H7 (cell line): ENCODE results near the gene GPR84. TPM values are rescaled to one million over a fixed set of nuclear protein-coding genes. Genes with fewer than 3 reads are reported as not detected.

Source experiments
- DNase-seq: peaks from one replicate; pipeline ENCODE4 v3.0.0; 2012
- H3K27me3 ChIP-seq: 2 replicates; pipeline ENCODE4 v1.6.0; 2011; ENCODE audit warnings: mild to moderate bottlenecking, low read length; ENCODE audit not compliant: control insufficient read depth, insufficient read depth
- H3K36me3 ChIP-seq: replicated peaks from 2 replicates; pipeline ENCODE4 v1.5.1; 2011; ENCODE audit warnings: low read length; ENCODE audit not compliant: control insufficient read depth, insufficient read depth
- H3K4me3 ChIP-seq: 2 replicates; pipeline ENCODE4 v1.5.1; 2011; ENCODE audit warnings: low read depth, mild to moderate bottlenecking, control low read depth, low read length, moderate library complexity; ENCODE audit not compliant: insufficient read depth
- total RNA-seq: library from RNA; depleted of rRNA; stranded (reverse); fragments of >200 nt; shearing (Covaris generic); gene quantifications from 2 replicates; pipeline ENCODE4 v1.2.3, GENCODE V29; 2014; rRNA removed

Gene GPR84
- not detected in 2 replicates for total RNA-seq

DNA sequence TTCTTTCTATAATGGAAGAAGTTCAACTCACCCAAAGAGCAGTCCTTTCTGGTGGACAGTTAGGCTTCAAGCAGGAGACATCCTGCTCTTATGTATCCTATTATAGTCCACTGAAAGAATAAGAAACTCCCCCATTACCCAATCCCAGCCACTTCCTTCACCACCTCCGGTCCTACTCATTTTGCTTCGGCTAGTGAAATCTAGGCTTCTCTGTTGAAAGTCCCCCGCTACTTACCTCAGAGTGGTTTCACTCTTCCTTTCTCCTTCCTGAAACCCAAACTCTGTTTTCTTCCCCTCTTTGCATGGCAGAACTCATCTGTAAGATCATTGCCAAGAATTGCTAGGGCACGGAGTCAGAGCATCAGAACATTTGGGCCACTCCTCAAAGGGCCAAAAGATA is at the start of gene GPR84:
Gene GPR84 (minus strand): TSS at position 74 of the 400 bp plus-strand sequence. CDS start 635 bp downstream, outside the sequence.
- DNase-seq, result no peak
- no peaks in the 10 kb centered on the region for H3K36me3 ChIP-seq
- no peak within 1 kb of the TSS for H3K4me3 ChIP-seq
- peaks cover 10% of the 10 kb centered on the region for H3K27me3 ChIP-seq

DNA sequence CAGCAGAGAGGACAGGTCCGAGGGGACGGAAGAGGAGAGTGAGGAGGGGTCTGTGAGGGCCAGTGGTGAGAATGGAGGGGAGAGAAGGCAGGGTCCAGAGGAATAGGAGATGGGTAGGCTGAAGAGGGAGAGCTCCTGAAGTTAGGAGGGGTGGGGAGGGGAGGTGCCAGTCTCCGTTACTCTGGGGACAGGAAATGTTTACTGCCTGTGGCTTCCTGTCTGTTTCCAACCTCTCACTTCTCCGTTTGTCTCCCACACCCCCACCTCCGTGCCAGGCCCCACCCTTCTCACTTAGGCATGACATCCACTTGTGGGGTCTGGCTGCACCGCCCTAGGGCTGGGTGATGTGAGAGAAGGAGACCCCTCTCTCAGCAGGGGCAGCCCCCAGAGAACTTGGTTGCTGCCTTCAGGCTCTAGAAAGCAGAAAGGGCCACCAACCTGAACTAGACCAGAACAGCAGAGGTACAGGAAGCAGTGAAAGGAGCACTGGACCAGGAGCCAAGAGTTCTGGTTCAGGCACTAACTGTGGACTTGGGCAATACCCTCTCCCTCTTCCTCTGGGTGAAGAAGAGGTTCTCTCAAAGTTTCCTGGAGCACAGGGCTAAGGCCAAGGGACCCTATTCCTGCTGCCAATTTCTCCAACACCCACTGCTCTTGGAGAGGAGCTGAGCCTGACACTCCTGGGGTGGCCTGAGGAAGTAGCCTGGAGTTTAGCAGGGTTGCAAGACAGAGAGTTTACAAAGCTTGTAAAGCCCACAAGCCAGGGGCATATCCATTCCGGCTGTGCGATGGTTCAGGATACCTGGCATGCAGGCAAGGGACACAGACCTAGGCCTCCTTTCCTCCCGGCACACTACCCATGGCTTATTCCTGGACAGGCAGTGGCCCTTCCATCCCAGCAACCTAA is 49.3 kb upstream of the GPR84 start:
- no peak overlapping the region for H3K4me3 ChIP-seq
- no peak for DNase-seq
- no peaks in the 10 kb centered on the region; the same call in 1 of the 2 replicates for H3K36me3 ChIP-seq
- peaks cover 4% of the 10 kb centered on the region; the same call in 1 of the 2 replicates for H3K27me3 ChIP-seq

DNA sequence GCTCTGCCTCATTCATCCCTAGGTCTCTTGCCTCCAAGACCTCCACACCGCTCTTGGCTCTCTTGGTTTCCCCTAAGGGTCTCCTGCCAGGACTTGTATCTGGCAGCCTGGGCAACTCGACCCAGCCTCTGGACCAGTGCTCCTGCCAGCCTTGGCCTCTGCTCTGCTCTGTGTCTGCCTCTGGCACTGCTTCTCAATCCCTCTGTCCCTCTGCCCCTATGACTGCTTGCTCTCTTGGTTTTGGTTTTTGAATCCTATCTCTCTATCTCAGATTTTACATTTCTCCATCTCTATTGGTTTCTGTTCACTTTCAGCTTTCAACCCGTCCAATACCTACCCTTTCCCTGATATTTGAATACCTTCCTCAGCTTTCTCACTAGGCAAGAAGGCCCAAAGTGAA is 48.5 kb upstream of the GPR84 start:
- no peak for DNase-seq
- peaks cover under 1% of the 10 kb centered on the region for H3K36me3 ChIP-seq

GRCh38 chr12:54412348-54412747 is 48.1 kb upstream of the GPR84 start:
- Histone ChIP-seq H3K27me3 (no peaks in the 10 kb centered on the region), H3K4me3 (no peak overlapping the region), H3K36me3 (peaks cover 5% of the 10 kb centered on the region)
- peak; percentile 48 for DNase-seq

More for the DNA sequence above, 48.5 kb upstream of the GPR84 start:
- Histone ChIP-seq H3K27me3 (no peaks in the 10 kb centered on the region; the same call in 1 of the 2 replicates), H3K4me3 (no peak overlapping the region)

DNA sequence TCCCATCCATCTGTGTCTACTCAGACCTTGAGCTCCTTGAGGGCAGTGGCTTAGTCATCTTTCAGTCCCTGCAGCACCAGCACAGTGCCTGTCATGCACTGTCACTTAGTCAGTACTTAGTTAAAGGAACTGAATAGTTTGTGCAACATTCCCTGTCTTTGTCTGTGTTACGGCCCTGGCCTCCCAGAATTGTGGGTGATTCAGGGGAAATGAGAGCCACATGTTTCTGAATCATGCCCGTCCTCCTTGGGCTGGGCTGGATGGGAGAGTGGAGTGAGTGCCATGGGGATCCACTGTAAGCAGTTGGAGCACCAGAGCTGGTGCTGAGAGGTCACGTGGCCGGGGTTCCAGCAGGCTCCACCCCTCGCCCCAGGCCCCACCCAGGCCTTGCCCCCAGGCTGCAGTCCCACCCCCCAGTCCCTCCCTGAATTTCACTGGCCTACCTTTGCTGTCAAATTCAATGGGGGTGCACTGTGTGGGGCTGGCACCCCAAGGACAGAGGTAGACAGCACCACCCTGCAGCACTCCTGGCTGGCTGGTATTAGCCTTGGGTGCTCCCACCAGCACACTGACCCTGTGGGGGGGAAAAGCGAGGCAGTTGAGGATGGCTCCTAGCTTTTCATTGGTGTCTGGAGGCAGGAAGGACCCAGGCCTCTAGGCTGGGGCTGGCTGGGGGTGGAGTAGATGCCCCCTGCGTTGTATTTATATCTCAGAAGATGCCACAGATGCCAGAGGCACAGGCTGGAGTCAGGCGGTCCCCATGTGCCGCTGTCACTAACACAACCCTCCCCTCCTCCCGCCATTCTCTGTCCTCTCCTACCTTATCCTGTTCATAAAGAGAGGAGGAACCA is 47.3 kb upstream of the GPR84 start:
- Histone ChIP-seq H3K27me3 (no peaks in the 10 kb centered on the region), H3K36me3 (peaks cover 6% of the 10 kb centered on the region), H3K4me3 (no peak overlapping the region)
- peak; percentile 94 for DNase-seq

GRCh38 chr12:54409267-54409666 is 45.0 kb upstream of the GPR84 start:
- H3K27me3 ChIP-seq, result no peaks in the 10 kb centered on the region
- no peak for DNase-seq
- H3K36me3 ChIP-seq, result peaks cover 10% of the 10 kb centered on the region
- no peak overlapping the region for H3K4me3 ChIP-seq

DNA sequence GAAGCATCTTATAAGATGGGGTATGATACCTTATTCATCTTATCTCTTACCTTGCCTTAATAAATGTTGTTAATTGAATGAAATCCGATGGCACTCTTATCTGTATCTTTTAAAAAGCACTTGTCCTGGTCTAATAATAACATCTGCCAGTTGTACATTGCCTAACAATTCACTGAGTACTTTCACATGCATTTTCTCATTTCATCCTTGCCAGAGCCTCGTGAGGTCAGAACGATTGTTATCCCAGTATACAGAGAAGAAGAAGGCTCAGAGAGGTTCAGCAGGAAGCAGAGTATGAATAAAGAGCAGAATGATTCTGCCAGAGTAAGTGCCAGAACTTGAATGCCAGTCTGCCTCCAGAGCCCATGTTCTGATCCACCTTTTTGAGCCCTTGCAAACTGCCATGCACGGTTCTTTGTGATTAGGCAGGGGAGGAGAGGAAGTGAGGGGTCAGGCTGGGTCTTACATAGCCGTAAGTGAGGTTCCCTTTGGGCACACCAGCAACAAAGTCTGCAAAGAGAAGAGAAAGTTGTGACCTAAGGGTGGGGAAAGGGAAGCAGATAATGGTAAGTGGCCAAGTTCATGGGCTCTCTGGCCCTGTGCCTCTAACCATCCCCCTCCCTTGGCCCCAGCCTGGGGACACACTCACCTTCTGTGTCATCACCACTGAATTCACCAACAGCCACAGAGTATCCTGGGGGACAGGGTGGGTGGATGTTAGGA is 43.1 kb upstream of the GPR84 start:
- peaks cover 22% of the 10 kb centered on the region for H3K36me3 ChIP-seq
- DNase-seq, result no peak
- H3K4me3 ChIP-seq, result no peak overlapping the region
- H3K27me3 ChIP-seq, result no peaks in the 10 kb centered on the region

DNA sequence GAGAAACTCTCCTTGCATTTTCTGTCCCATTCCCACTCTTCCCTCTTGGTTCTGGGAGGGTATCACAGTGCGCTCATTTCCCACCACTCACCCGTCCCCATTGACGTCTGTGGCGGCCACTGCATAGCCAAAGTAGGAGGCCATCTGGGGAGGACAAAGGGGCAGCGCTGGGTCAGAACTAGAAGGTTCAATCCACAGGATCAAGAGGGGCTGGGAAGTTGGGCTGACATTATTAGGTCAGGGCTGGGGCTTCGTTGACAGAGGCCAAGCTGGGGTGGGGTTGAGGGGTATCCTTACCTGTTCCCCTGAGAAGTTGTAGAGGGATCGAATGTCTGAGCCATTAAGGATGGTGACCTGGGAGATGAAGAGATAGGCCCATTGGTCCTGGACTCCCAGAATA is 41.3 kb upstream of the GPR84 start:
- no peak for DNase-seq
- no peak overlapping the region for H3K4me3 ChIP-seq
- H3K36me3 ChIP-seq, result peaks cover 34% of the 10 kb centered on the region
- no peaks in the 10 kb centered on the region for H3K27me3 ChIP-seq

- no peak for DNase-seq
Observed at GRCh38 chr12:54405106-54405505, 40.8 kb upstream of the GPR84 start.

GRCh38 chr12:54404061-54405004 is 40.0 kb upstream of the GPR84 start:
- no peak overlapping the region for H3K4me3 ChIP-seq
- DNase-seq, result peak; percentile 91
- no peaks in the 10 kb centered on the region for H3K27me3 ChIP-seq
- peaks cover 40% of the 10 kb centered on the region for H3K36me3 ChIP-seq

More at GRCh38 chr12:54405106-54405505, 40.8 kb upstream of the GPR84 start:
- Histone ChIP-seq H3K4me3 (no peak overlapping the region), H3K36me3 (peaks cover 35% of the 10 kb centered on the region), H3K27me3 (no peaks in the 10 kb centered on the region)

DNA sequence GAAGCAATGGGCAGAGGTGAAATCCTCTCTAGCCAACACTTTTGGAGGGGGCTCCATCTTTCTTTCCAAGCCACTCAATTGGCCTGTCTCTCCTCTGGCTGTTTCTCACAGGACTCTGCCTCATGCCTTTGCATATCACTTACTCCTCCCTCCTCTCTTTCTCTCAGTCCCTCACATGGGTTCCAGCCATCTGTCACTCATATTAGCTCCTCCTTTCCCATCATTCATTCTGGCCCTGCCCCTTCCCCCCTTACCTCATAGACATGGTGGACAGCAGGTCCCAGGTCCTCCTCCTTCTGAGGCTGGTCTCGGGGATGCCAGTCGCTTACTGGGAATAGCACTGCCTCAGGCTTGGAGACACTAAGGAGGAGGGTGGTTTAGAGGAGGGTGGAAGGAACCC is 36.8 kb upstream of the GPR84 start:
- Histone ChIP-seq H3K4me3 (no peak overlapping the region), H3K36me3 (peaks cover 51% of the 10 kb centered on the region), H3K27me3 (no peaks in the 10 kb centered on the region)
- DNase-seq, result no peak

DNA sequence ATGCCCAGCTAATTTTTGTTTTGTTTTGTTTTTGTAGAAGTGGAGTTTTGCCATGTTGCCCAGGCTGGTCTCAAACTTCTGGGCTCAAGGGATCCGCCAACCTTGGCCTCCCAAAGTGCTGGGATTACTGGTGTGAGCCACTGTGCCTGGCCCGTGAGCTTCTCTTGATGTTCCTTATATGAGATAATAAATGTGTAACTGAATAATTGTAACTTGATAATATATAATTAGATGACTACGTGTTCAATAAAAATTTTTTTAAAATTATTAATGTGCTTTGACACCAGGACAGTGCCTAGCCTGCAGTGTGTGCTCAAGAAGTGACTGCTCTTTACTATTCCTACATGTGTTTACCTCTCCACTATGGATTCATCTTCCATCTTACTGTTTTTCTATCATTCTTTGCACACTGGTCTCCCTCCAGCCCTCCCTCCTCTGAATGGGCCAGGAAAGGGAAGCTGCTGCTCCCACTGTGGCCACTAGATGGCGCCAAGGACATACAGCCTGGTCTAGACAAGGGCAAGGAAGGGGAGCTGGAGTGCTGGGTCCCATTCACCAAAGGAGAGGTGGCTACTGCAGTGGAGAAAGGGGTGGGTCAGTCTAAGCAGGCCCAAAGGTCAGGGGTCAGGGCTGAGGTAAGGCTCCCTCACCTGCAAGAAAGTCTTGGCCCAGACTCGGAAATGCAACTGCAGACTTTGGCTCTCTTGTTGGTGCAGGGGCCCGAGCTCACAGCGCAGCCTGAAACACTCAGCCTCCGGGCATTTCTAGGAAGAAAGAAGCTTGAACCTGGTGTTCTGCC is 34.9 kb upstream of the GPR84 start:
- Histone ChIP-seq H3K4me3 (no peak overlapping the region), H3K27me3 (no peaks in the 10 kb centered on the region), H3K36me3 (peaks cover 50% of the 10 kb centered on the region)
- peak; percentile 92 for DNase-seq

DNA sequence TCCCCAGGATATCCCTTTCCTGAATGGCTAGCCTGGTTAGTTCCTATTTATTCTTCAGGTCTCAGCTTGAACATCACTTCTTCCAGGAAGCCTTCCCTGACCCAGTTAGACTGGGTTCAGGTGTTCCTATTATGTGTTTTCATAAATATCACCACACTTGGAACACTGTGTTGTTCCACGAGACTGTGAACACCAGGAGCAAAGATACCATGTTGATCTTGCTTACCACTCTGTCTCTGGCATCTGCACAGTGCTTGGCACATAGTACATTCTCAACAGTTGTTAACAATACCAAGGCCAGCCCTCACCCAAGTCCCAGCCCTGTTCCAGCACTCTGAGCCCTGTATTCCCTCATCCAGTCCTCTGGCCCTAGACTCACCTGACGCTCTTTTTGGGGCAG is 33.9 kb upstream of the GPR84 start:
- peaks cover 43% of the 10 kb centered on the region for H3K36me3 ChIP-seq

More for the DNA sequence above, 33.9 kb upstream of the GPR84 start:
- DNase-seq, result no peak
- Histone ChIP-seq H3K4me3 (no peak overlapping the region), H3K27me3 (no peaks in the 10 kb centered on the region)
